CD4-positive, alpha-beta T cell (primary cell): ENCODE data around the gene TTLL12. TPM values are rescaled to one million over a fixed set of nuclear protein-coding genes. Genes with fewer than 3 reads are reported as not detected.

Source experiments
- ATAC-seq: fragments of 200-7000 bp; cut with Tn5 transposase; one replicate; pipeline ENCODE4 v1.10.0; 2022; ENCODE audit warnings: mild to moderate bottlenecking; ENCODE audit not compliant: poor library complexity
- CTCF ChIA-PET: fragments of 350-600 bp; sonication (Branson Sonifier 250); formaldehyde crosslinking; loops from one replicate; lab custom pipeline; 2021; ENCODE audit warnings: antibody characterized with exemption, inconsistent platforms; lab: Charles Lee
- POLR2A ChIA-PET: fragments of 350-600 bp; sonication (Branson Sonifier 250); formaldehyde crosslinking; loops from one replicate; lab custom pipeline; 2021; ENCODE audit warnings: antibody characterized with exemption, inconsistent platforms; lab: Charles Lee
- DNase-seq, 14 experiments: peaks; one replicate each; pipeline ENCODE4 v3.0.0-alpha.2; 2013 to 2020; ENCODE audit warnings: mixed read lengths in 2 of 14
- H3K27ac ChIP-seq, 2 donors: one replicate each; pipeline versions ENCODE4 v1.5.1 to v1.7.0; 2013; ENCODE audit warnings: low read length in 2 of 2, low read depth in 1 of 2, mild to moderate bottlenecking in 1 of 2
- H3K27me3 ChIP-seq, 2 experiments: 1 replicate in 1 of 2; 2 replicates in 1 of 2; pipeline versions ENCODE4 v1.6.1 to v1.7.0; 2013; ENCODE audit warnings: low read length in 2 of 2, control low read depth in 1 of 2, mild to moderate bottlenecking in 1 of 2, moderate library complexity in 1 of 2; ENCODE audit not compliant: insufficient read depth in 2 of 2, control insufficient read depth in 1 of 2
- H3K36me3 ChIP-seq: one replicate; pipeline ENCODE4 v1.6.1; 2013; ENCODE audit warnings: low read length, control low read depth; ENCODE audit not compliant: insufficient read depth
- H3K4me1 ChIP-seq: one replicate; pipeline ENCODE4 v1.6.1; 2013; ENCODE audit warnings: low read length, control low read depth; ENCODE audit not compliant: insufficient read depth
- H3K4me3 ChIP-seq: one replicate; pipeline ENCODE4 v1.5.1; 2013; ENCODE audit warnings: mild to moderate bottlenecking, low read length, moderate library complexity
- H3K9me3 ChIP-seq, 2 experiments: 1 replicate in 1 of 2; 2 replicates in 1 of 2; pipeline versions ENCODE4 v1.6.1 to v1.7.0; 2013; ENCODE audit warnings: low read length in 2 of 2, mild to moderate bottlenecking in 2 of 2, control low read depth in 1 of 2, moderate library complexity in 1 of 2; ENCODE audit not compliant: control insufficient read depth in 1 of 2, insufficient read depth in 1 of 2
- H3K27ac Mint-ChIP-seq: one replicate; pipeline ENCODE4 v1.8.0; 2020; ENCODE audit warnings: mixed read lengths
- H3K27me3 Mint-ChIP-seq: one replicate; pipeline ENCODE4 v1.8.0; 2021; ENCODE audit warnings: mixed read lengths
- H3K36me3 Mint-ChIP-seq: one replicate; pipeline ENCODE4 v1.8.0; 2021; ENCODE audit warnings: low read depth, mixed read lengths
- H3K4me1 Mint-ChIP-seq: one replicate; pipeline ENCODE4 v1.8.0; 2021; ENCODE audit warnings: low read depth, mixed read lengths
- H3K4me3 Mint-ChIP-seq: one replicate; pipeline ENCODE4 v1.8.0; 2020; ENCODE audit warnings: mild to moderate bottlenecking, mixed read lengths
- H3K9me3 Mint-ChIP-seq: one replicate; pipeline ENCODE4 v1.8.0; 2020; ENCODE audit warnings: mixed read lengths
- CTCF ChIP-seq: fragments of 200-600 bp; IDR thresholded peaks from one replicate; pipeline ENCODE4 v1.8.0; 2022; ENCODE audit warnings: antibody characterized with exemption, mild to moderate bottlenecking
- intact Hi-C, 2 experiments: fragments of 100-400 bp; cut with DNase I in 1 of 2; cut with micrococcal nuclease in 1 of 2; formaldehyde crosslinking; loops; one replicate each; pipeline versions ENCODE4 v1.15.1 to v1.9.0; 2023 to 2025; cut with DNase I, micrococcal nuclease
- total RNA-seq, 174 experiments: library from RNA in 2 of 174; stranded (reverse) in 2 of 174; gene quantifications; one replicate each; pipeline ENCODE4 v1.2.3 and lab custom pipeline; 2021 to 2026

The TTLL12 gene
- total RNA-seq, 2 experiments from 2014 or later: 5.0 to 6.6 TPM

- Histone ChIP-seq H3K4me3 (no peak overlapping the region), H3K36me3 (no peaks in the 10 kb centered on the region), H3K9me3 (no peaks in the 10 kb centered on the region), H3K27me3 (no peaks in the 10 kb centered on the region), H3K4me1 (no peaks in the 10 kb centered on the region), H3K27ac (no peak overlapping the region)
- no peak overlapping the region for H3K4me3 Mint-ChIP-seq
- CTCF ChIA-PET: no interaction called here
- no peaks in the 10 kb centered on the region for H3K4me1 Mint-ChIP-seq
- DNase-seq (no peak), ATAC-seq (no peak)
- POLR2A ChIA-PET: no interaction called here
- no peak for TF ChIP-seq CTCF
- no peaks in the 10 kb centered on the region for H3K9me3 Mint-ChIP-seq
- no peaks in the 10 kb centered on the region for H3K27me3 Mint-ChIP-seq
- H3K36me3 Mint-ChIP-seq: no peaks in the 10 kb centered on the region
- intact Hi-C loops: no loop called here
- no peak overlapping the region for H3K27ac Mint-ChIP-seq
Measured at GRCh38 chr22:43197271-43197941, 10.5 kb upstream of the TTLL12 start.

- Histone ChIP-seq H3K4me1 (peaks cover 9% of the 10 kb centered on the region), H3K27me3 (no peaks in the 10 kb centered on the region), H3K4me3 (no peak overlapping the region), H3K36me3 (no peaks in the 10 kb centered on the region), H3K27ac (no peak overlapping the region), H3K9me3 (no peaks in the 10 kb centered on the region)
- ATAC-seq (no peak), DNase-seq (no peak)
- H3K36me3 Mint-ChIP-seq: no peaks in the 10 kb centered on the region
- no peak overlapping the region for H3K4me3 Mint-ChIP-seq
- CTCF ChIA-PET: no interaction called here
- no peak overlapping the region for H3K27ac Mint-ChIP-seq
- peaks cover 8% of the 10 kb centered on the region for H3K4me1 Mint-ChIP-seq
- POLR2A ChIA-PET: no interaction called here
- no peak for TF ChIP-seq CTCF
- H3K27me3 Mint-ChIP-seq: no peaks in the 10 kb centered on the region
- intact Hi-C loops: no loop called here
- no peaks in the 10 kb centered on the region for H3K9me3 Mint-ChIP-seq
Measured at GRCh38 chr22:43191831-43192230, 4.9 kb upstream of the TTLL12 start.

- H3K4me3 Mint-ChIP-seq: peak overlapping the region; percentile 65
- H3K36me3 ChIP-seq: no peaks in the 10 kb centered on the region
- DNase-seq: no peak
- ATAC-seq: no peak
- peaks cover 23% of the 10 kb centered on the region for H3K4me1 ChIP-seq
- no peaks in the 10 kb centered on the region for H3K36me3 Mint-ChIP-seq
- POLR2A ChIA-PET: no interaction called here
- H3K27me3 ChIP-seq: no peaks in the 10 kb centered on the region
- TF ChIP-seq CTCF: no peak
- H3K4me1 Mint-ChIP-seq: peaks cover 25% of the 10 kb centered on the region
- H3K27ac ChIP-seq: no peak overlapping the region
- peak overlapping the region; percentile 81 for H3K27ac Mint-ChIP-seq
- intact Hi-C loops: loop anchor here (5.0 kb wide), 3 partner anchors 37 to 177 kb away; partner anchors contain the start of genes BIK (in 1 of the 2) and TSPO (in 1 of the 2)
- CTCF ChIA-PET: no interaction called here
- no peak overlapping the region for H3K4me3 ChIP-seq
- no peaks in the 10 kb centered on the region for H3K9me3 ChIP-seq
- H3K27me3 Mint-ChIP-seq: no peaks in the 10 kb centered on the region
- H3K9me3 Mint-ChIP-seq: no peaks in the 10 kb centered on the region
Measured at GRCh38 chr22:43188829-43189545, 2.1 kb upstream of the TTLL12 start.
